GM18909 (cell line): ENCODE results near the gene RFTN1.
A peak's percentile ranks its signal among the peaks of the same experiment; 100 is the strongest.

Experiments
- ATAC-seq: cut with Tn5 transposase; IDR thresholded peaks from one replicate; pipeline ENCODE4 v1.9.1; 2021; ENCODE audit warnings: mild to moderate bottlenecking; ENCODE audit not compliant: unreplicated experiment, poor library complexity

RFTN1 gene

GRCh38 chr3:16419640-16420241, 93.8 kb downstream of the RFTN1 start:
- ATAC-seq, result no peak

DNA sequence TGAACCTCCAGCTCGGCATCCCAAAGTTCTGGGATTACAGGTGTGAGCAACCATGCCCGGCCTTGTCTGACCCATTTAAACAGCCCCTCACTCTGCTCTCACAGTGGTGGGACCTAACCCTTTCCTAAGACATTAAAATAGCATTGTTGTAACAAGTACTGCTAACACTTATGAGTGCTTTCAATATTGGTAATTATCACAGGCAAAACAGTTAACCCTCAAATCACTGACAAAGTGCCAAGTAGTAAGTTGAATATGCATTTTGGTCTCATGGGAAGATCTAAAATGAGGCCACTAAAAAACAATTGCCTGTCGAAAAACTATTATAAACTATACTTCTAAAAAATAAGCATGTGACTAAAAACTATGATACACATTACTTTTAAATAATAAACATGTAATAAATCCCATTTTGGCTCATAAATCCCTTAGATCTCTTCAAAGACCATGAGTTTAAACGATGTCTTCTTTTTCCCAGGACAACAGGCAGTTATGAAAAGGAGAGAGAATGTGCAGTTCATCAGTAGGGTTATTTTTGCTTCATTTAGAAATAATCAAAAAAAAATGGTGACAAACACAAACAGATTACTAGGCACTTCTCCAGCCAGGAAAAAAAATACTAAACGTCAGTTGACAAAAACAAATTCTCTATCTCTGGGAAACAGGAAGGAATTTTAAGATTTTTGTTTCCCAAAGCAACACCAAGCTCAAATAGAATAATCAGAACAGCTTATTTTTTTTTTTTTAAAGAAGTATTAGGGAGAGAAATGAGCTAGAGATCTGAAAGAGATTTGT, 95.4 kb downstream of the RFTN1 start:
- ATAC-seq, result no peak

DNA sequence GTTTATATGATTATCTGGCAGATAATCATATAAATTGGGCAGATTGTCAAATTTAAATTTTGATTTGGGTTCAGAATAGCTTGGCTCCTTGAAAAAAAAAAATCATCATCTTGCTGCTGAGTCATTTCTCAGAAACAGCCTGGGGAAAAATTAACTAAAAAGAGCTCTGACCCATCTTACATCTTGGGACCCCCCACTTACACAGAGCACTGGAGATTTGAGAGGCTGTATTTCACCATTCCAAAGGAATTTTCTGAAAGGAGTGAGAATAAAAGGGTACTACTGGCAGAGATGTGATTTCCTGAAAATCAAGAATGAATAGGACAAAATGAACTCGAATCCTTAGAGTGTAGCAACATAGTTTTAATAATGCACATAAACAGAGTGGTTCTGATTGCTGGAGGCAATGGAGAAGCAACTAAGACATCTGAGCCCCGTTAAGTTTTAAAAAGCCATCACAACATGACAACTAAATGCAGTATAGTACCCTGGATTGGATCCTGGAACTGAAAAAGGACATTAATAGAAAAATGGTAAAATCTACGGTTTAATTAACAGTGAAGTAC, 97.5 kb downstream of the RFTN1 start:
- ATAC-seq, result no peak

DNA sequence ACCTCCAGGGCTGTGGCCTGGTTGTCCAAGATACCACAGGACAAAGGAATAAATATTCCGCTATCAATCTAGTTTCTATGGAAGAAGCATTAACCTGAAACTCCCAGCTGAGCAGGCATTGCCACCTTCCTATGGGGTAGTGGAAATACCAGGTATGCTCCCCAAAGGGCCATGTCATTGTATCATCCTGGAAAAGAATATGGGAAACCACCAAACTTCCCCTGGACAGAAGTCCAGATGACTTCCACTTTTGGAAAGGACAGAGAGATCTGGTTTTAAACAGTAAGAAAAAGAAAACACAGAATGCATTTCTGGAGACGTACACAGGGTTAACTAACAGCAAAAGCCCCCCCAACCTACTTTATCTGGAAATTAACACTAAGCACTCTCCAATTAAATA, 100.2 kb downstream of the RFTN1 start:
- no peak for ATAC-seq

DNA sequence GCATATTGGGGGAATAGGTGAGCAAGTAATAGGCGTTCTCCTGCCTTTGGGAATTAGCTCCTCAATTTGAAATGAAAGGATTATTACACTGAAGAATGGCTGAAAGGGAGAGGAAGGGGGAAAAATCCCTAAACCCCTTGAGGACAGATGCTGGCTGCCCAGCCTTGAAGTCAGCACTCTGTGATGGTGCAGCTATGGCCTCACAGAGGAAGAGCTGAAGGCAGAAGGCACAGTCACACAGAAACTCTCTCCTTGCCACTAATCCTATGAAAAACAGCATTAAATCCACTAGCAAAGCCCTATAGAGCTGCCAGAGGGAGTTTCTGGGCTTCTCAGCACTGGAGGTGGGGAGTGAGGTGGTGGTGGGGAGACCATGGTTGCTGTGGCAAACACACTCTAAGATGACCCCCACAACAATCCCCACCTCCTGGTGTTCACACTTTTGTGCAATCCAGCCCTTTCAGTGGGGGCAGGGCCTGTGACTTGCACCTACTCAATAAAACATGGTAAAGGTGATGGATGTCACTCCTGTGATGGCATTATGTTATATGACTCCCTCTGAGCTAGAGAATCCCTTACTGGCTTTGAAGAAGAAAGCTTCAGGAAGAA, 101.2 kb downstream of the RFTN1 start:
- peak; percentile 40 for ATAC-seq

DNA sequence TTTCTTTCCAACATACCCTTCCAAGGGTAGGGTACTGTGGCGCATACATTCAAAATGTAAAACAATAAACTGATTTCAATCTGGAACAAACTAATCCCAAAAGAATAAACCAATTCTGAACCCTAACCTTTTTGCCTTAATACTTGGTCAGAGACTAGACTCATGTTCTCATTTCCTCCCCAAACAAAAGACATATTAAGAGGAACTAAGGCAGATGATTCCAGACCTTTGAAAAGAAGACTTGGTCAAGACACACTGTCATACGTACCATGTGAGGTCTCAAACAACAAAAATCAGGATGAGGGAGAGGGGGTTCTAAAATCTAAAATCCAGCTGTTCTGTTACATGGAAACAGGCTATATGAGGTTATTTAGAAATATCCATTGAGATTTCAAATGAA, 102.1 kb downstream of the RFTN1 start:
- no peak for ATAC-seq

GRCh38 chr3:16410659-16411058, 102.8 kb downstream of the RFTN1 start:
- no peak for ATAC-seq

- no peak for ATAC-seq
Observed at GRCh38 chr3:16409032-16409431, 104.5 kb downstream of the RFTN1 start.

DNA sequence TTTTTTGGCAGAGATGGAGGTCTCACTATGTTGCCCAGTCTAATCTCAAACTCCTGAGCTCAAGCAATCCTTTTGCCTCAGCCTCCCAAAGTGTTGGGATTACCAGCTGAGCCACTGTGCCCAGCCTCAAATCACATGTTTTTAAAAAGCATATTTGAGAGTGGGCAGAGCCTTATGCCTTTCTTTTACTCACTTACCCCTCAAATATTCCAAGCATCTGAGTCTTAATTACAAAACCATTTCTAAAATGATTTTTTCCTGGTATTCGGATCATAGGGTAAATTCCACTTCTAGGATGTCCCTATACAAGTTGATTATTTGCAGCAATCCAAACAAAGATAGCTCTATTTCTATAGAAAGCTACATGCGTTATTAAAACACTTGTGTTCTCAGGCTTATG, 106.1 kb downstream of the RFTN1 start:
- ATAC-seq, result no peak

GRCh38 chr3:16406579-16406978, 106.9 kb downstream of the RFTN1 start:
- peak; percentile 35 for ATAC-seq

- no peak for ATAC-seq
Observed at GRCh38 chr3:16406166-16406565, 107.3 kb downstream of the RFTN1 start.

GRCh38 chr3:16404349-16404895, 109.1 kb downstream of the RFTN1 start:
- ATAC-seq, result no peak

DNA sequence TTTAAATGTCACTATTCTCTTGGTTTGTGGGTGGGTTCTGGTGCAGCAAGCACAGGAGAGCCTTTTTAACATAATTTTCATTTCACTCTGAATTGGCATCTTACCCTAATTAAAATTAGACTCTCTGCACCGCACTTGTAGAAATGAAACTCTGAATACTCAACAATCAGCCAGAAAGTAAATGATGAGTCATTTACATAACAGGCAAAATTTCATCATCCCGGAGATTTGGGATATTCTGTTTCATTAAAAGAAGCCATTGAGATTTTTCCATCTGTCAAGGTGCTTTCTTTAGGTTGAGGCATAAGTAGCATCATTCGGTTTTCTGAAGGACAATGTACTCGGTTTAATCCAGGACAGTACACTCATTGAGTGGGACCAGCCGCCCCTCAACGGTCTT, 111.0 kb downstream of the RFTN1 start:
- ATAC-seq, result no peak

GRCh38 chr3:16401273-16401672, 112.2 kb downstream of the RFTN1 start:
- no peak for ATAC-seq

- ATAC-seq, result no peak
Observed at GRCh38 chr3:16400106-16400931, 113.2 kb downstream of the RFTN1 start.

- no peak for ATAC-seq
Observed at GRCh38 chr3:16399473-16399872, 114.0 kb downstream of the RFTN1 start.

DNA sequence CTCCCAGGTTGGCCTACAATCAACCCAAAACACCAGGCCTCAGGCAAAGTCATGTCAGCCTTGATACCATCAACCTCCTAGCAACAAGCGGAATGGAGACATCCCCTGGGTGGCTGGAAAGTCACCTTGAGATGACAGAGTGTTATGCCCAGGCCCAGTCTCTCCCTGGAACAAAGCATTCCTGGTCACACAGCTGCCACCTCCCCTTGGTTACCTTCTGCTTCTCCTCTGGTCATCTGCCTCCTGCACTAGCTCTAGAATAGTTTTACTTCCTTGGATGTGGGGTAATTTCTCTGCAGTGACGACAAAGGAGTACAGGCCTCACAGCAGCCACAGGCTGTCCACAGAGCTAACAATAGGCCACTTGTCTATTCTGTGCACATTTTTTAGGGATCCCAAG, 114.9 kb downstream of the RFTN1 start:
- ATAC-seq, result no peak

DNA sequence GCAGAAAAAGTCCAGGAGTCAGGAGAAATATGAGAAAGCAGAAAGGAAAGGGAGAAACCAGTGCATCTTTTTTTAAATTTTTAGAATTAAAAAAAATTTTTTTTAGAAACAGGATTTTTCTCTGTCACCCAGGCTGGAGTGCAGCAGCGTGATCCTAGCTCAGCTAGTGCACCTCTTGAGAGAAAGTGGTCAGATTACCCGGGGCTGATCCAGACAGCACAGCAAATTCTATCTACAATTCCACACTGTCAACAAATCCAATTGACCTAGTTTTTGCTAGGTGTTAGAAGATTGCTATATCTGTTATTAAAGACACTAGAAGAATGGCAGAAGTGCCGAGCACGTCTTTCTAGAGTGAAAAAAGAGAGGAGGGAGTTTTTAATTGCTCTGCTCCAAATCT, 117.3 kb downstream of the RFTN1 start:
- no peak for ATAC-seq

DNA sequence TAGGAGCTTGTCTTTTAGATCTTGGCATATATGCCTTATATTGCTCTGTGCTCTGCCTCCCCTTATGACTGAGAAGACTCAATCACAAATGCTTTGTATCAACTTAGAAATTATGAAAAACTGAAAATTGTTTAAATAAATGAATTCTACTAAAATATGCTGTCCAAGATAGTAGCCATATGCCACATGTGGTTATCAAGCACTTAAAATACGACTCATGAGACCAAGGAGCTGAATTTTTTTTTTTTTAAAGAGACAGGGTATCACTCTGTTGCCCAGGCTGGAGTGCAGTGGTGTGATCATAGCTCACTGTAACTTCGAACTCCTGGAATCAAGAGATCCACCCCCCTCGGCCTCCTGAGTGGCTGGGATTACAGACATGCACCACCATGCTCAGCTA, 118.3 kb downstream of the RFTN1 start:
- no peak for ATAC-seq

GRCh38 chr3:16394639-16395038, 118.9 kb downstream of the RFTN1 start:
- no peak for ATAC-seq
